GM18517 (cell line): ENCODE data around the gene MUC4.

Experiments
- ATAC-seq: cut with Tn5 transposase; IDR thresholded peaks from one replicate; pipeline ENCODE4 v1.9.1; 2021; ENCODE audit warnings: mild to moderate bottlenecking, moderate library complexity; ENCODE audit not compliant: unreplicated experiment

The MUC4 gene, protein sequence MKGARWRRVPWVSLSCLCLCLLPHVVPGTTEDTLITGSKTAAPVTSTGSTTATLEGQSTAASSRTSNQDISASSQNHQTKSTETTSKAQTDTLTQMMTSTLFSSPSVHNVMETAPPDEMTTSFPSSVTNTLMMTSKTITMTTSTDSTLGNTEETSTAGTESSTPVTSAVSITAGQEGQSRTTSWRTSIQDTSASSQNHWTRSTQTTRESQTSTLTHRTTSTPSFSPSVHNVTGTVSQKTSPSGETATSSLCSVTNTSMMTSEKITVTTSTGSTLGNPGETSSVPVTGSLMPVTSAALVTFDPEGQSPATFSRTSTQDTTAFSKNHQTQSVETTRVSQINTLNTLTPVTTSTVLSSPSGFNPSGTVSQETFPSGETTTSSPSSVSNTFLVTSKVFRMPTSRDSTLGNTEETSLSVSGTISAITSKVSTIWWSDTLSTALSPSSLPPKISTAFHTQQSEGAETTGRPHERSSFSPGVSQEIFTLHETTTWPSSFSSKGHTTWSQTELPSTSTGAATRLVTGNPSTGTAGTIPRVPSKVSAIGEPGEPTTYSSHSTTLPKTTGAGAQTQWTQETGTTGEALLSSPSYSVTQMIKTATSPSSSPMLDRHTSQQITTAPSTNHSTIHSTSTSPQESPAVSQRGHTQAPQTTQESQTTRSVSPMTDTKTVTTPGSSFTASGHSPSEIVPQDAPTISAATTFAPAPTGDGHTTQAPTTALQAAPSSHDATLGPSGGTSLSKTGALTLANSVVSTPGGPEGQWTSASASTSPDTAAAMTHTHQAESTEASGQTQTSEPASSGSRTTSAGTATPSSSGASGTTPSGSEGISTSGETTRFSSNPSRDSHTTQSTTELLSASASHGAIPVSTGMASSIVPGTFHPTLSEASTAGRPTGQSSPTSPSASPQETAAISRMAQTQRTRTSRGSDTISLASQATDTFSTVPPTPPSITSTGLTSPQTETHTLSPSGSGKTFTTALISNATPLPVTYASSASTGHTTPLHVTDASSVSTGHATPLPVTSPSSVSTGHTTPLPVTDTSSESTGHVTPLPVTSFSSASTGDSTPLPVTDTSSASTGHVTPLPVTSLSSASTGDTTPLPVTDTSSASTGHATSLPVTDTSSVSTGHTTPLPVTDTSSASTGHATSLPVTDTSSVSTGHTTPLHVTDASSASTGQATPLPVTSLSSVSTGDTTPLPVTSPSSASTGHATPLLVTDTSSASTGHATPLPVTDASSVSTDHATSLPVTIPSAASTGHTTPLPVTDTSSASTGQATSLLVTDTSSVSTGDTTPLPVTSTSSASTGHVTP (N-terminal part only)

DNA sequence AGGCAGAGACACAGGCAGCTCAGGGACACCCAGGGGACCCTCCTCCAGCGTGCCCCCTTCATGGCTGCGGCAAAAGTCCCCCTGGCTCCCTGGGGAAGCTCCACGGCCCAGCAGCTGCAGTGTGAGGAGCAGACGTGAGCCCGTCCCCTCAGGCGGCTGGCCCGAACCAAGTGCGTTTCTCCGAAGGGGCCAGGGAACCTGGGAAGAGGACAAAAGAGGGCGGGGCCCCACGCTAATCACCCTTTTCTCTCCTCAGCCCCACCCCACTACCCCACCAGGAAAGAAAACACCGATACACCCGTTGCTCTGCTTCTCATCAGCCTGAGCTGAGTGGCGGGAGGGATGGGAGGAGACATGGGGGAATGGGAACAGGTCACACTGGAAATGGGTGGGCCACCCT lies at the start of gene MUC4:
MUC4 (minus strand) TSS at position 174 of the 400 bp plus-strand sequence; CDS start at position 62, 112 bp downstream.
- ATAC-seq = no peak

DNA sequence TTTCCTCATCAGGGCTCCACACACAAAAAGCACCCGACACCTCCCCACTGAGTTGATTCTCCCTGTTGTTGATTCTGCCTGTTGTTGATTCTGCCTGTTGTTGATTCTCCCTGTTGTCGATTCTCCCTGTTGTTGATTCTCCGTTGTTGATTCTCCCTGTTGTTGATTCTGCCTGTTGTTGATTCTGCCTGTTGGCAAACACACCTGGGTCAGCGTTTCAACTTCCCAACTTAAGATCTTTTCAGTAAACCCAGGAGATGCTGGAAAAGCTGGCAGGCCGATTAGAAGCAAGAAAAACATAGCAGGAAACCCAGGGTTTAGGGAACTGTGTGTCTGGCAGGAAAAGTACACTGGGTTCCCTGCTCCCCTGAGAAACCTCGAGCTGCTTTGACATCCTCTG lies 48.7 kb upstream of the MUC4 start:
- ATAC-seq = no peak

DNA sequence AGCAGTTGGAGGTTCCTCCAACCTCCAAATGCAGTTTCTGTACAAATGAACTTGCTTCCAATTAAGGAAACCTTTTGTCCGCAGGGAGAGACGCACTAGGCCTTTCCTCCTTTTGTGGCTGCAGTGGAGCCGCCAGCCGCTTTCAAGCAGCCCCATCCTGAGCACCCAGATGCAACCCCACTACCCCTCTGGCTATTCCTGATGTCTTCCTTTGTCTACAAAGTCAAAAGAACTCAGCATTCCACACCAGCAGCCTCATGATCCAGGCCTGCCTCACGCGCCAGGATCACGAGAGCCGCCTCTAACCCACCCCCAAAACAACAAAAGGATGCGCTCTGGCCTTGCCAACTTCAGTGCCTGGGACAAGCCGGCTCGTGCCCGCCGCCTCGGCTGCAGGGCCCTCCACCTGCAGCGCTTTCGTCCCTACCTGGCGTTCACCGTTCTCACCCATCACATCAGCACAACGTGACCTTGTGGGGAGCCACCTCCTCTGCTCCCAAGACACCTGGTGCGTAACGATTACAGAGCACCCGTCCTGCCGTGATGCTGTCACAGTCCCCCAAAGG lies 48.2 kb upstream of the MUC4 start:
- no peak for ATAC-seq

DNA sequence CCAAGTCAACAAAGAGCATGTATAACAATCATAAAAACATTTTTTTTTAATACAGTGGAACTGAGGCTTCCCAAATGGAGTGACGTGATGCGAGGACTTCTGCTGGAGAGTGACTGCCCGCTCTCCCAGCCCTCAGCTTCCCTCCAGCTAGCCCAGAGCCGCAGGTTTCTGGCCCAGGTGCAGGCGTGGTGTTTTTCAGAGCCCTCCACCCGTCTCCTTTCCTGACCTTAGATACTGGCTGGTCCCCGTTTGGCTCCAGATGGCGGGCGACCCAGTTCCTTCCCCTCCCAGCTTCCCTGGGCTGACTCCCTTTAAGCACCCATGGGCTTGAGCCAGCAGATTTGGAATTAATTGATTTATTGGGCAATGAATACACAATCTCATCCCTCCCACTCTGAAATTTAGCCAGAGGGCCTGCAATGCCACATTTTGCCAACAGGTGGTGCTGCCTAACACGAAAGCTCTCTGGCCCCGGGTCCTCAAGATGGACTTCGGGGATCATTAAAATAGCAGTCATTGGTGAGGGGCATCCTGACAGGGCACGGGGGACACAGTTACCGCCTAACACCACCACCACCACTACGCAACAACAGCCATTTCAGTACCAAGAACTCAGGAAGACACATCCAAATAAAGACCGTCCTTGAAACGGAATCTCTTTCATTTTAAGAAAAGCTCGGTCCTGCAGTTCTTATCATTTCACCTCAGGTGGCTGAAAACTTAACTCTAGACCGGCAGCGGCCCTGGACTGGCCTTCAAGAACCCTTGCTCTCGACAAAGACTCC lies 47.5 kb upstream of the MUC4 start:
- no peak for ATAC-seq

DNA sequence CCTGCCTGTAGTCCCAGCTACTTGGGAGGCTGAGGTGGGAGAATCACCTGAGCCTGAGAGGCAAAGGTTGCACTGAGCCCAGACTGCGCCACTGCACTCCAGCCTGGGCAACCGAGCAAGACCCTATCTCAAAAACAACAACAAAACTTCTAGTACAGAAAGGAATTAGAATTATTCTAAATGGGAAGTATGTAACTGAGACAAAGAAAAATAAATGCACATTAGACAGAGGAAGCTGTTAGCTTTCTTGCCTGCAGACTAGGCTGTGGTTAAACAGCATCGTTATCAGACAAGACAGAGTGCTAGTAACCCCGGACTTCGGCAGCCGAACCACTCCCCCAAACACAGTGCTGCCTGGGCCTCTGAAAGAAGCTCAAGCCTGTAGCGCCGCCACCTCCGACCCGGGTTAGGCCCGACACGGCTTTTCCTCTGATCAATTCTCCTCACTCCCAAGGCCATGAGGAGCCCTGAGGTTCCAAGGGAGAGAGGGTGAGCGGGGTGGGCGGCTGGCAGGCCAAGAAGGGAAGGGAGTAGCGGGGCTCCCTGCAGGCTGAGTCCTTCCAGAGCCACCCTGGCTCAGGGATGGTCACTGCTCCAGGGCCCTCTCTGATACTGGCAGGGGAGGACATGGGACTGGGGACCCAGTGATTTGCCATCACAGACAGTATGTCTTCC lies 44.8 kb upstream of the MUC4 start:
- no peak for ATAC-seq

DNA sequence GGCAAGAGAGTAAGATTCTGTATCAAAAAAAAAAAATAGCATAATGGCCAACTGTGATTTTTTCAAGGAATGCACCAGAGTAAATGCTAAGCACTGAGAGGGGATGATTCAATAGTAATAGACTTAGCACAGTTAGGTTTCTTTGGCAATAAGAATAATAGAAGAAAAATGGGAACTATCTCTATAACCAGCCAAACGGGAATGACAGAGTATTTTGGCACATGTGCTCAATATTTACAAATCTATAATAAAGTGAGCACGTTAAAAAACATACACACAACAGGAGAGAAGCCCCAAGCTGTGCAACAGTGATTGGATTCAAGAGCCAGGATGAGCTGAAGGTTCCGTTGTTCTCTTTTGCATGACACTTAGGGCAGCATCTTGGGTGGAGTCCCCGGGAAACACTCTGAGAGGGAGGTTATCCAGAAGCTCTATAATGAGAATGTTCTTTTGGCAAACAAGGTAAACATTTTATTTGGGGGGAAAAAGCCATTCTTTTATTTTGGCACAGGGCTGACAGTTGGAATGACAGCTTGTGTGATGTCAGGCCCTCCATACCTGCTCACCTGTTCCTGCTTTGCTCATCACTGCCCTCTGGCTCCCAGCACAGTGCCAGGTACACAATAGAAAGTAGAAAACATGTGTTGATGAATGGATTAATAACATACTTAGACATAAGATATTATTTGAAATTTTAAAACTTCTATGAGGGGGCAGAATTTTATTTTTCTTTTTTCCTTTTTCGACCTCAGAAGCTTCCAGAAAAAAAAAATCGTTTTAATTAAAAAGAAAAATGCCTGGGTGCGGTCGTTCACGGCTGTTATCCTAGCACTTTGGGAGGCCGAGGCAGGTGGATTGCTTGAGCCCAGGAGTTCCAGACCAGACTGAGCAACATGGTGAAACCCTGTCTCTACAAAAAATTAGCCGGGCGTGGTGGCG lies 44.0 kb upstream of the MUC4 start:
- ATAC-seq = no peak

DNA sequence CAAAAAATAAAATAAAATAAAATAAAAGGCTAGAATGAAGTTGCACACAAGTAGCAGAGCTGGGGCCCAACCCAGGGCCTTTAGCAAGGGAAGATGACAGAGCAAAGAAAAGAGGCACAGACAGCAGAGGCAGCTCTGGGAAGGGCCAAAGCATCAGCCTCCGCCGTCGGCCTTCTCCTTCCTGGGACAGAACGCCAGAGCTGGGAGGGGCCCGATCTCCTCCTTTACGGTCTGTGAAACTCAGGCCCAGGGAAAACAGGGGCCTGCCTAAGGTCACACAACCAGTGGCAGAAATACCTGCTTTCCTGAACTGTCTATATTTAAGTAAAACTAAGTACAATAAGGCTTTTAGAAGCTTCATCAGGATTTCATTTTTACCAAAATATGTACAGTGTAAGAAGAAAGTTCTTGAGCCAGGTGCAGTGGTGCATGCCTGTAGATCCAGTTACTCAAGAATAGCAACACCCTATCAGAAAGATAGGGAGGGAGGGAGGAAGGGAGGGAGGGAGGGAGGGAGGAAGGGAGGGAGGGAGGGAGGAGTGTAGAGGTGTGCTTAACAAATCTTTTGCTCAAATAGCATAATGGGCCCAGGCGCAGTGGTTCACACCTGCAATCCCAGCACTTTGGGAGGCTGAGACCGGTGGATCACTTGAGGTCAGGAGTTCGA lies 43.0 kb upstream of the MUC4 start:
- no peak for ATAC-seq

DNA sequence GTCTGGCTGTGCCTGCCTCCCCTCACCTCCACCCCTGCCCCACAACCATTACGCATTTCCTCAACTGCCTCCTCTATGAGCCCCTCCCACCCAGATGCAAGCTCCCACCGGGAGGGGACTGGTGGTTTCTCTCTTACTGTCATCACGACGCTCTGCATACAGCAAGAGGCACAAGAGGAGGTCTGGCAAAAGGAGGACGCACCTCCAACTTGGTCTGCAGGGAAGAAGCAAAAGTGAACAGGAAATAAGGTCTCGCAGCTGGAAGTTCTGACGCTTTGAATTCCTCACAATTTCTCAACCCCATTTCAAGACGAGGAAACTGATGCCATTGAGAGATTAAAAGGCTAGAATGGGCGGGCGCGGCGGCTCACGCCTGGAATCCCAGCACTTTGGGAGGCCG lies 42.3 kb upstream of the MUC4 start:
- no peak for ATAC-seq

DNA sequence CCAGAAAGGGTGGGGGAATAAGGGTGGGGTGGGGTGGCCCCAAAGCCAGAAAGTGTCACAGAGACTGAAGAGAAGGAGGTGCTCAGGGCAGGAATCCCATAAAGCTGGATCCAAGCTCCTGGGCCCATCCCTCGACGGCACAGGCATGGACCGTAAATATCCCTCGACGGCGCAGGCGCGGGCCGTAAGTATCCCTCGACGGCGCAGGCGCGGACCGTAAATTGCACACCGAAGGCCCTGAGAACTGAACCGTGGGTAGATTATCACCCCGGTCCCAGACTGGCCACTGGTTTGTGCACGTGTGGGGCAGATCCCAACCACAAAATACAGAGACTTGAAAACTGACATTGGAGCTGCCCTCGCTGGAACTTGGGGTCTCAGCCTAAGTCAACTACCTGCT lies 41.3 kb upstream of the MUC4 start:
- ATAC-seq = no peak

DNA sequence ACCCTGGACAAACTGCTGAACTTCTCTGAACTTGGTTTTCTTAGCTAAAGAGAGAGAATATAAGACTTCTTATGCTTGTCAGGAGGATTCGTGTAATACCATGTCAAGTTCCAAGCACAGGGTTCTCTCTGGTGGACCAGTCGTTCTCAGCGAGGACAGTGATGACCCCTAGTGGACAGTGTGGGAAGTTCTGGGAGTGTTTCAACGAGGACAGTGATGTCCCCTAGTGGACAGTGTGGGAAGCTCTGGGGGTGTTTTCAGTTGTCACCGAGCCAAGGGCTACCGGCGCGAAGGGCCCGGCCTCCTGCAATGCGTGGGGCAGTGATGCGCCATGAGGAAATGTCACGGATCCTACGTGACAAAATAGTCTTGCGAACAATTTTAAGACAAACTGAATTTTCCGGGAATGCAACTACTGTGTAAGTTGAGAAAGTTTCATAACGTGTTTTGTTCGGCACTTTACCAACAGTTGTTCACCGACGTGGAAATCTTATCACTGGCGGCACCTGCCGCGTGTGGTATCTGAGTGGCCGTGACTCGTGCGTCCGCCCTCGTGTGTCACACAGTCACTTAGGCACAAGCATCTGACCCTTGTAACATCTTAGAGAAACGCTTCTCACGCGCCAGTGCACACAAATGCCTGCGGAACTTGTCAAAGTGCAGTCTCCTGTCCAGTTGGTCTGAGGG lies 39.3 kb upstream of the MUC4 start:
- ATAC-seq = peak; percentile 85

DNA sequence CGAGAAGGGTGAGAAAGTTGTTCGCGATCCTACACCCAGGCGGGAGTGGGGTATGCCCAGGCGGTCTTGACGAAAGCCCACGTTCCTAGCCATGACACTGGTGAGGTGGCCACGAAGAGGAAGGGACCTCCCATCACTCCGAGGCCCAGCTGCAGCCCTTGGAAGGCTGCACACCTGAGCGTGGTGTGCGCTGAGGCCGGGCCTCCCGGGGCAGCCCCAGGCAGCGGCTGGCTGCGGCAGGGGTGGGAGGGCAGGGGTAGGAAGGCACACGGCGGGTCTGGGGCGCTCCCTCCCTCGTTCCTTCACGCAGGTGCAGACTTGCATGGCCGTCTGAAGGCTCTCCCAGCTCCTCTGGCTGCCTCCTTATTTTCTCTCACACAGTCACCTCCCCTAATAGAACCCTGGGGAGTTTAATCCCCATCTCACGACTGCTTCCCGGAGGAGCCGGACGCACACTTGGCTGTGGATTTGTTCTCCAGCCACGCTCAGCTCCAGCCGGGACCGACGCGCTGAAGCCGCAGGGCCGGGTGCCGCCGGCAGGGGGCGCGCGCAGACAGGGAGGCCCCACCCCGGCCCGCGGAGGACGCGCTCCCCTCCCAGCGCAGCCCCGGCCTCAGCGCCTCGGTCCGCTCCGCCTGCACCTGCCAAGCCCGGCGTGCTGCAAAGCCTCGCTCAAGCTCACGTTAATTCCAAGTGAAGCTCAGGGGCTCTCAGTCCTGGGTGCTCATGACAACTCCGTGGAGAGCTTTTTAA lies 37.8 kb upstream of the MUC4 start:
- ATAC-seq = no peak

DNA sequence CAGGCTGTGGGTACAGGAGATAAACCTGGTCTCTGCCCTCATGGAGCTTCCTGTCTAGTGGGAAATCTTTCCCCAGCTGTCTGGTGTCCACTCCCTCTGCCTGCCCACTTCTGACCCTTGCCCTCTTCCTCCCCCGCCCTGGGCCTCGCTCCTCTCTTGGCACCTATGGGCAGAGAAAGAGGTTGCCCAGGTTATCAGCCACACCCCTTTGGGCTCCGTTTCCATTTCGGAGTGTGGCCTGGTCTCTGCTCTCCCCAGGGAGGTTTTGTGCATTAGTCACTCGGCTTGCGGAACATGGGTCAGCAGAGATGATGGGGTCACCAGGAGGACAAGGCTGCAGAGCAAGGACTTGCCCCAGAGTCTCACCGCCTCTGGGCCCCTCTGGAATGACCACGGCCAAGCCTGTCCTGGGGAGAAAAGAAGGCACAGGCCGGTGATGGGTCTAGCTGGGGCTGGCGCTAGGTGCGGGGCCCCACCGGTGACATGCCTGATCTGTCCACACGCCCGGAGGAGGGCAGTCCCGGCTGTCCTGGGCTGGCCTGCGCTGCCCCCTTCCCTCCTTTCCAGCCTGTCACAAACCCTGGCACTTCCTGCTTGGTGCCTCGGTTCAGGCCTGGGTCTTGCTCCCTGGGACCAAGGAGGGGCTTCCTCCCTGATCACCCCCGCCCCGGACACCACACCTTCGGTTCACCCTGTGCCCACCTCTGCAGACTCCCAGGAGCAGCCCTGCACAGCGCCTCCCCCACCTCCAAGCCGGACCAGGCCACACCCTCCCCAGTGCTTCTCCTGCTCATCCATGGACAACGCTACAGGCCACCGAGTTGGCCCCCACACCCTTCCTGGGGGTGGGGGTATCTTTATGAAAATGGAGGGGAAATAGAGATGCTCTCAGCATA lies 35.6 kb upstream of the MUC4 start:
- ATAC-seq = no peak

DNA sequence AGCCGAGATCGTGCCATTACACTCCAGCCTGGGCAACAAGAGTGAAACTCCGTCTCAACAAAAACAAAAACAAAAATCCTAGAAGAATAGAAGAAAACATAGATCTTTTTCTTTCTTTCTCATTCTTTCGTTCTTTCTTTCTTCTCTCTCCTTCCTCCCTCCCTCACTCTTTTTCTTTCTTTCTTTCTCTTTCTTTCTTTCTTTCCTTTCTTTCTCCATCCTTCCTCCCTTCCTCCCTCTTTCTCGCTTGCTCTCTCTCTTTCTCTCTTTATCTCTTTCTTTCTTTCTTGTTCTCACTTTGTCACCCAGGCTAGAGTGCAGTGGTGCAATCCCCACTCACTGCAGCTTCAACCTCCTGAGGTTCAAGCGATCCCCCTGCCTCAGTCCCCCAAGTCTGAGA lies 33.8 kb upstream of the MUC4 start:
- no peak for ATAC-seq

DNA sequence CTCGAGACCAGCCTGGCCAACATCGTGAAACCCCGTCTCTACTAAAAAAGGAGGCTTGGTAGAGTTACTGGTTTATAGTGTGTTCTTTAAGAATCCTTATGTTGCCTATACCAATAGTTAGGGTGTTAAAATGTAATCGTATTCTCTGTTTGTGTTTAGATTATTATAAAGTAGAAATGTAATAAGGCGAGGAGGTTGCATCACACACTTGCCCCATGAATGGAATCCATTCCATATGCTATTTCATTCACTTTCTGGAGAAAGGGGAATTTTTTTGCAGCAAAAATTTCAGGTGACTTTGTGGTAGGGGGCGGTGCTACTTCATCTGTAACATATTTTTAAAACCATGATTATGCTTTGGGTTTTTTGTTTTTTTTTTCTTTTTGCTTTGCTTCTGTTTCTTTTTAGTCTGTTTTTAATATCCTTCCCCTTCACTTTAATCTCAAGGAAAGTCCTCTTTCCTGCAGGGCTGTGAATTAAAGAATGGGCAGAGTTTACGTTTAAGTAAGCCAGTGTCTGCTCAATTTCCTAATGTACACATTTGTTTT lies 33.0 kb upstream of the MUC4 start:
- no peak for ATAC-seq

DNA sequence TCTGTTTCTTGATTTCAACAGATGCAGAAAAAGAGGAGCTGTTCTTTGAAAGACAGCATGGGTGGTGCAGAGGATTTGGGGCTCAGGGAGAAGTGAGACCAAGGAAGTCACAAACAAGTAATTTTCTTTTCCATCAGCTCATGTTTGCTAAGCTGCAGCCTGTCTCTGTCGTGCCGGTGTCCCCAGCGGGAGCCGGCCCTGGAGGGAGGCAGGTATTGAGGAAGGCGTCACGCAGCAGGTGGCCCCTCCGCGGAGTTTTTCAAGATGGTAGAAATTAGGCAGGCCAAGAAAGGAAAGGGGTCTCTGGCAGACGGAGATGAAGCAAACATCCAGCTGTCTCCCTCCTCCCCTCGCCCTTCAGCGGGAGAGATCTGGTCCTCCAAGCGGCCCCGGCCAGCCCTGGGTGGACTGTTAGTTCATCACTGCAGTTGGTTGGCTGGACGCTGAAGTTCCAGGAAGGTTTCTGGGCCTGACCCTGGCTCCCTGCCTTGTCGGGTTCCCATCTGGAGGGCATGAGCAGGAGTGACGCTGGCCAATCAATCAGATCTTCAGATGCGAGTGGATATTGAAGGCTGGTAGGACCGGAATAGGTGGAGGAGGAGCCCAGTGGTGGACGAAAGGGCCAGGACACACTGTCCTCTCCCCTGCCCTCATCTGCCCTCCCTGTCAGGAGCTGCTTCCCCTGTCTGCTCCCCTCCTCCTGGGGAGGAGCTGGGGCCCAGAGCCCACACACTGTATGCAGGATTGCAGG lies 27.7 kb upstream of the MUC4 start:
- ATAC-seq = no peak
